BLaER1 treated with 17β-estradiol and CSF1 and Interleukin-3, amounts not matched to agents 10 nM and 100 nM (cell line): ENCODE data around the gene ZC3H7A.

Experiments
- H3K27ac ChIP-seq, 11 experiments: shearing (Covaris generic); formaldehyde crosslinking; 2 replicates each; pipeline ENCODE4 v1.8.1; 2022
- H3K27me3 ChIP-seq, 11 experiments: shearing (Covaris generic); formaldehyde crosslinking; 2 replicates each; pipeline ENCODE4 v1.8.1; 2022
- H3K36me3 ChIP-seq, 11 experiments: shearing (Covaris generic); formaldehyde crosslinking; 2 replicates each; pipeline ENCODE4 v1.8.1; 2022
- H3K4me1 ChIP-seq, 10 experiments: shearing (Covaris generic); formaldehyde crosslinking; 2 replicates each; pipeline ENCODE4 v1.8.1; 2022
- H3K4me2 ChIP-seq, 11 experiments: shearing (Covaris generic); formaldehyde crosslinking; 2 replicates each; pipeline ENCODE4 v1.8.1; 2022
- H3K4me3 ChIP-seq, 10 experiments: shearing (Covaris generic); formaldehyde crosslinking; 2 replicates each; pipeline ENCODE4 v1.8.1; 2022
- H3K9ac ChIP-seq, 11 experiments: shearing (Covaris generic); formaldehyde crosslinking; 2 replicates each; pipeline ENCODE4 v1.8.1; 2022
- H3K9me3 ChIP-seq, 11 experiments: shearing (Covaris generic); formaldehyde crosslinking; replicated peaks in 1 of 11; 2 replicates each; pipeline ENCODE4 v1.8.1; 2022
- H4K20me1 ChIP-seq, 11 experiments: shearing (Covaris generic); formaldehyde crosslinking; 2 replicates each; pipeline ENCODE4 v1.8.1; 2022
- Cebpa-rat ChIP-seq, 11 experiments: shearing (Covaris generic); IDR thresholded peaks; 2 replicates each; pipeline ENCODE4 v1.8.1; 2022

Gene ZC3H7A

DNA sequence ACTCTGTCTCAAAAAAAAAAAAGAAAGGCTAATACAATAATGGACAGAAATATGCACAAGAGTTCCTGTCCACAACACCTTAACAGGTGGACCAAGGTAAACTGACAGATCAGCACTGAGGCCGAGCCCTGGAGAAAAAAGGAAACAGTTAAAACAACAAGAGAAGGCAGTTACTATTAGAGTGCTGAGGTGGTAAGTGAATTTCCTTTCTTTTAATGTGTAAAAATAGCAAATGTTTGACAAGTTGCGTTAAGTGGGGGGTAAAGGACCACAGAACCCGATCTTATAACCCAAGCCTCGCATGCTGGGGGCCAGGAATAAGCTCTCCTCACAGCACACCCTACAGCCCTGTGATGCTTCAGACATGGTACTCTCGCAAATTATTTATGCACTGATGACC lies 79.2 kb downstream of the ZC3H7A start:
- H3K4me3 ChIP-seq: no peak overlapping the region
- no peak overlapping the region for H3K27ac ChIP-seq
- no peaks in the 10 kb centered on the region for H3K27me3 ChIP-seq
- peaks cover 5 to 27% (median 18%) of the 10 kb centered on the region in 10 experiments; a peak in 18 of 20 replicates for H3K4me1 ChIP-seq
- H3K9me3 ChIP-seq: no peaks in the 10 kb centered on the region
- no peak for TF ChIP-seq Cebpa-rat (IDR thresholded peaks at IDR 0.05)
- H3K9ac ChIP-seq: peak overlapping the region in 3 of 11 experiments; percentile 28 to 53 (median 39); a peak in 5 of 22 replicates
- peak overlapping the region in 8 of 11 experiments; percentile 2 to 59 (median 48); a peak in 15 of 22 replicates for H3K4me2 ChIP-seq
- peaks cover 56 to 97% (median 76%) of the 10 kb centered on the region in 11 experiments for H3K36me3 ChIP-seq
- H4K20me1 ChIP-seq: peaks cover 0 to 61% (median 18%) of the 10 kb centered on the region in 11 experiments; a peak in 10 of 22 replicates

DNA sequence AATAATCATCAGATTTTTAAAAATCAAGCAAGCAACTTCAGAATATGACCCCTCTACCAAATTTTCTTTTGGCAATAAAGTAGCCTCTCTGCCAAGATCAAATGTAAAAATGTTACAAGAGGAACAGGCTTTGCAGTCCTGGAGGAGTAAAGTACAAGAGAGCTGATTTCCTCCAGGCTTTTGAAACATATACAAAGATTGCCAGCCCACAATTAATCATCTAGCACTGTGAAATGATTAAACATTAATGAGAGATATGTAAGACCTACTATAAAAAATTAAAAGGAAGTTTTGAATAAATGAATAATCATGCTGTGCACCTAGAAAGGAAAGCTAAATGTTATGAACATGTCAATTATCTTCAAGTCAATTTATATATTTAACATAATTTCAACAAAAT lies 80.7 kb downstream of the ZC3H7A start:
- no peak for TF ChIP-seq Cebpa-rat (IDR thresholded peaks at IDR 0.05)
- no peaks in the 10 kb centered on the region for H3K27me3 ChIP-seq
- H3K9me3 ChIP-seq: no peaks in the 10 kb centered on the region
- 0 out of 22 replicates have a peak overlapping the region, but pooled peaks of 1 of the 11 experiments have one; percentile 19 for H3K9ac ChIP-seq
- no peak overlapping the region for H3K27ac ChIP-seq
- H3K4me2 ChIP-seq: no peak overlapping the region
- peaks cover 54 to 97% (median 78%) of the 10 kb centered on the region in 11 experiments for H3K36me3 ChIP-seq
- H4K20me1 ChIP-seq: peaks cover 0 to 62% (median 12%) of the 10 kb centered on the region in 11 experiments; a peak in 11 of 22 replicates
- H3K4me1 ChIP-seq: peaks cover 5 to 20% (median 11%) of the 10 kb centered on the region in 10 experiments; a peak in 18 of 20 replicates
- H3K4me3 ChIP-seq: no peak overlapping the region

DNA sequence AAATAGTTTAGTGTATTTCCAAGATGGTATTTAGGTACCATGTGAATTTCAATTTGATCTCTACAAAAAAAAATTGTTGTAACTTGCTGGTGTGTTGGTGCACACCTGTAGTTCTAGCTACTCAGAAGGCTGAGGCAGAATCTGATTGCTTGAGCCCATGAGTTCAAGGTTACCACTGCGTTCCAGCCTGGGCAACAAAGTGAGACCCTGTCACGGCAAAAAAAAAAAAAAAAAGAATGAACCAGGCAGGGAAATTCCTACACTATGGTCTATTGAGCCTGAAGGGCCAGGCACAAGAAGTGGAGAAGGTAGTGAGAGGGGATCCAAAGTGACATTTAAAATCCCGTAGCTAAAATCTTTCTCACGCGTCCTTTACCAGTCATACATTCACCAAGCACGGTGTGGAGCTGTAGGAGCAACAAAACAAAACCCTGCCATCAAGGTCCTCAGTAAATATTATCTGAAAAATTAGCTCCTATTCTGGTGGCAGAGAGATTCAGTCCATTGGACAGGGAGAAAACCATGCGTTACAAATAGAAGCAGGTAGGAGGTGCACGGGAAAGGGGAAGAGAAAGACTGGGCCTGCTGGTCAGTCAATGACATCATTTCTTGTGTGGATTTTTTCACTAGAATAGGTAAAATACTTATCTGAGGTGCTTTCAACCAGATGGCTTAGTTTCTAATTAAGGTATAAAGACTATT lies 81.7 kb downstream of the ZC3H7A start:
- Histone ChIP-seq H3K9me3 (no peaks in the 10 kb centered on the region), H3K9ac (0 out of 22 replicates have a peak overlapping the region, but pooled peaks of 1 of the 11 experiments have one; percentile 19), H3K36me3 (peaks cover 51 to 97% (median 77%) of the 10 kb centered on the region in 11 experiments), H4K20me1 (peaks cover 0 to 71% (median 11%) of the 10 kb centered on the region in 11 experiments; a peak in 12 of 22 replicates), H3K4me2 (no peak overlapping the region), H3K27ac (no peak overlapping the region), H3K27me3 (no peaks in the 10 kb centered on the region), H3K4me3 (no peak overlapping the region), H3K4me1 (peaks cover 5 to 30% (median 17%) of the 10 kb centered on the region in 10 experiments; a peak in 18 of 20 replicates)
- TF ChIP-seq Cebpa-rat (IDR thresholded peaks at IDR 0.05): no peak

DNA sequence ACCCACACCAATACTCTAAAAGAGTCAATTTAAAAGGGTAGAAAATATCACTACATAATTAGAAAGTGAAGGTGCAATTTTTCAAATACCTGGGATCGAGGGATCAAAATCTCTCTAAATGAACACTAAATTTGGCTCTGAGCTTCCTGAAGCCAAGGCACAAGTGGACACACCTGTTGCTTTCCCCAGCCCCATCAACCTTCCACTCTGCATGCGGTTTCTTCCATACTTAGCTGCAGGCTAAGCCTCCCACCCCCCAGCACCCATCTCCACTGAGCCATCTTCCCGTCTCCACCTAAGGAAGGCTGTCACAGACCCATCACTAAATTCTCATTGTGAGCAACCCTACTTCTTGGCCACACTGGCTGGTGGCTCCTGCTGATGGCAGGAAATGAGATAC lies 84.9 kb downstream of the ZC3H7A start:
- H3K27ac ChIP-seq: no peak overlapping the region
- H3K4me1 ChIP-seq: peaks cover 0 to 16% (median 8%) of the 10 kb centered on the region in 10 experiments; a peak in 11 of 20 replicates
- no peak for TF ChIP-seq Cebpa-rat (IDR thresholded peaks at IDR 0.05)
- H4K20me1 ChIP-seq: peaks cover 0 to 55% (median 4%) of the 10 kb centered on the region in 11 experiments; a peak in 10 of 22 replicates
- no peak overlapping the region for H3K9ac ChIP-seq
- H3K36me3 ChIP-seq: peaks cover 51 to 95% (median 81%) of the 10 kb centered on the region in 11 experiments
- H3K4me2 ChIP-seq: no peak overlapping the region
- no peaks in the 10 kb centered on the region for H3K27me3 ChIP-seq
- H3K9me3 ChIP-seq: no peaks in the 10 kb centered on the region
- H3K4me3 ChIP-seq: no peak overlapping the region

DNA sequence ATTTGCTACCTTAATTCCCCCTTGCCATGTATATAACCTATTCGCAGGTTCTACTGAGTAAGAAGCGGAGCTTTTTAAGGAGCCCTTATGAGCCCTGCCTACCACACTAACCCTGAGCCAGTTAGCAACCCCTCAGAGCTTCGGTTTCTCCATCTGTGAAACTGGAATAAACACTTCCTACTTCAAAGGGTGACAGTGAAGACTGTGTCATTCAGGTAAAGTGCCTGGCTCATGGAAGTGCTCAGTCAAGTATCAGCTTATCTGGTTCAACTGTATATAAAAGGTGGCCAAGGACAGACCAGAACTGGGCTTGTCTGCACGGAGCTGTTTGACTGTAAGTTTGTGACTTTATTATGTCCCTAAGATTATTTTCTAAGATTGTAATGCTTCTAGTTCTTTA lies 85.4 kb downstream of the ZC3H7A start:
- H3K4me1 ChIP-seq: peaks cover 0 to 17% (median 10%) of the 10 kb centered on the region in 10 experiments; a peak in 12 of 20 replicates

DNA sequence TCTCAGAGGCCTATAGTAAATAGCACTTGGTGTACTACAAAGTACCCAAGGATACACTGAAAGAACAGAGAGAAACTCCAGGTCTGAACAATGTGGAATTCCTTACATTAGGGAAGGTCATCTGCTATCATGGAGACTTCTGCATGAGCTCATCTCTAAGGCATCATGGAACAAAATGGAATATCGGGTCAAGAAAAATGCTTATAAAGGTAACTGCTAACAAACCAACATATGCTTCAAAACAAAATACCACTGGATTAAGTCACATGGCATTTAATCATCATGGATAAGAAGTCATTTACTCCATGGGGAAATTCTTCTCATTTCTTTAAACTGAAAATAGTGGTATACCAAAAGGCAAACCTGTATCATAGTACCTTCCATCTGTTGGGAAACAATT lies 88.6 kb downstream of the ZC3H7A start:
- Histone ChIP-seq H3K4me2 (no peak overlapping the region), H3K9me3 (no peaks in the 10 kb centered on the region), H3K4me1 (peaks cover 0 to 25% (median 16%) of the 10 kb centered on the region in 10 experiments; a peak in 12 of 20 replicates), H3K9ac (no peak overlapping the region), H3K36me3 (peaks cover 54 to 98% (median 81%) of the 10 kb centered on the region in 11 experiments), H3K4me3 (no peak overlapping the region), H3K27me3 (no peaks in the 10 kb centered on the region), H3K27ac (no peak overlapping the region), H4K20me1 (peaks cover 0 to 69% (median 0%) of the 10 kb centered on the region in 11 experiments; a peak in 12 of 22 replicates)
- TF ChIP-seq Cebpa-rat (IDR thresholded peaks at IDR 0.05): no peak

More for the DNA sequence above, 85.4 kb downstream of the ZC3H7A start:
- no peak overlapping the region for H3K9ac ChIP-seq
- TF ChIP-seq Cebpa-rat (IDR thresholded peaks at IDR 0.05): no peak
- no peak overlapping the region for H3K4me2 ChIP-seq
- no peak overlapping the region for H3K27ac ChIP-seq
- H3K27me3 ChIP-seq: no peaks in the 10 kb centered on the region
- H3K4me3 ChIP-seq: no peak overlapping the region
- H3K9me3 ChIP-seq: no peaks in the 10 kb centered on the region
- peaks cover 52 to 95% (median 80%) of the 10 kb centered on the region in 11 experiments for H3K36me3 ChIP-seq
- H4K20me1 ChIP-seq: peaks cover 0 to 55% (median 4%) of the 10 kb centered on the region in 11 experiments; a peak in 10 of 22 replicates

DNA sequence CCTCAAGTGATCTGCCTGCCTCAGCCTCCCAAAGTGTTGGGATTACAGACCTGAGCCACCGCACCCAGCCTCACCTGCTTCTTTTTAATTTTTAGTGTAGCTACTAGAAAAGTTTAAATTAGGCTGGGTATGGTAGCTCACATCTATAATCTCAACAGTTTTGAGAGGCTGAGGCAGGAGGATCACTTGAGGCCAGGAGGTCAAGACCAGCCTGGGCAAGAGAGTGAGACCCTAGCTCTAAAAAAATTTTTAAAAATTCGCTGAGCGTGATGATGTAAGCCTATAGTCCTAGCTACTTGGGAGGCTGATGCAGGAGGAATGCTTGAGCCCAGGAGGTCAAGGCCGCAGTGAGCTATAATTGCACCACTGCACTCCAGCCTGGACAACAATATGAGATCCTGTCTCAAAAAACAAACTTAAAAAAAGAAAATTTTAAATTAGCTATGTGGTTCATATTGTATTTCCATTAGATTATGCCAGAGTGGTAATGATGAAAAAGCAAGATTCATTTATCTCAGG lies 89.3 kb downstream of the ZC3H7A start:
- Histone ChIP-seq H3K27me3 (no peaks in the 10 kb centered on the region), H3K9me3 (no peaks in the 10 kb centered on the region), H3K4me3 (no peak overlapping the region), H3K36me3 (peaks cover 53 to 98% (median 81%) of the 10 kb centered on the region in 11 experiments), H4K20me1 (peaks cover 0 to 73% (median 0%) of the 10 kb centered on the region in 11 experiments; a peak in 12 of 22 replicates), H3K4me2 (no peak overlapping the region), H3K4me1 (peaks cover 0 to 25% (median 16%) of the 10 kb centered on the region in 10 experiments; a peak in 12 of 20 replicates), H3K27ac (no peak overlapping the region), H3K9ac (no peak overlapping the region)
- TF ChIP-seq Cebpa-rat (IDR thresholded peaks at IDR 0.05): no peak

DNA sequence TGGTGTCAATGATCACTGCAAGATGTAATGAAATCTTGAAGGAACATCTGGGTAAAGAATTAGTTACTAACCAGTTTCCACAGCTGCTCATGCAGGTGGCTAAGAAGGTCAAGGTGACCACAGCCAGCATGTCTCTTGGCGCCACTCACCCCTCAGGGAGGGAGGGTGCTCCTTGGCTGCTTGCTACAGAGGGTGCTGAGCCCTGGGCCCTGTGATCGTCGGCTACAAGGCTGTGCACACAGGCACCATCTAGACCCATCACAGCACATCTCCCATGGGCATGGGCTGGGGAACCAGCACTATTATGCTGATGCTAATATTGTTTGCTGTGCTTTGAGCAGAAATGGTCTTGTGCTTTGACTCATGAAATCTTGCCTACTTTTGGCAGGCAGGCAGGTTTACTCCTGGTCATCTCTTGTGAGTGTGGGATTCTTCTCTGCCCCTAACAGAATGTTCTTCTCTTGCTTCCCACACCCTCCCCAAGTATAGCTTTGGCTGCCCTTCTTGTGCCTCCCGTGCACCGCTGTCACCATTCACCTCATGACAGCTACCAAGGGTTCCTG lies 90.8 kb downstream of the ZC3H7A start:
- Histone ChIP-seq H3K27ac (no peak overlapping the region), H4K20me1 (peaks cover 0 to 71% (median 0%) of the 10 kb centered on the region in 11 experiments; a peak in 11 of 22 replicates), H3K9ac (no peak overlapping the region), H3K9me3 (no peaks in the 10 kb centered on the region), H3K27me3 (no peaks in the 10 kb centered on the region), H3K4me1 (peaks cover under 1 to 25% (median 17%) of the 10 kb centered on the region in 10 experiments; a peak in 18 of 20 replicates), H3K4me3 (no peak overlapping the region), H3K4me2 (peak overlapping the region in 5 of 11 experiments; percentile 15 to 32 (median 27); a peak in 6 of 22 replicates), H3K36me3 (peaks cover 48 to 98% (median 76%) of the 10 kb centered on the region in 11 experiments)
- TF ChIP-seq Cebpa-rat (IDR thresholded peaks at IDR 0.05): no peak
